SJCRH30 (cell line): ENCODE data around the gene PPM1F. TPM values are rescaled to one million over a fixed set of nuclear protein-coding genes. Genes with fewer than 3 reads are reported as not detected.

Experiments used
- DNase-seq, 2 experiments: peaks; one replicate each; pipeline ENCODE4 v3.0.0-alpha.2; 2015 to 2020
- H3K27ac ChIP-seq: fragments of 250-450 bp; sonication (Bioruptor Pico); 2 replicates; pipeline ENCODE4 v1.5.1; 2020; ENCODE audit warnings: mild to moderate bottlenecking, moderate library complexity
- H3K27me3 ChIP-seq: fragments of 250-450 bp; sonication (Bioruptor Pico); 2 replicates; pipeline ENCODE4 v1.5.1; 2020; ENCODE audit warnings: mild to moderate bottlenecking, moderate library complexity
- H3K36me3 ChIP-seq: fragments of 250-450 bp; sonication (Bioruptor Pico); 2 replicates; pipeline ENCODE4 v1.5.1; 2020; ENCODE audit warnings: mild to moderate bottlenecking, moderate library complexity
- H3K4me1 ChIP-seq: fragments of 250-450 bp; sonication (Bioruptor Pico); 2 replicates; pipeline ENCODE4 v1.5.1; 2020; ENCODE audit warnings: mild to moderate bottlenecking, moderate library complexity
- H3K4me3 ChIP-seq: fragments of 250-450 bp; sonication (Bioruptor Pico); 2 replicates; pipeline ENCODE4 v1.5.1; 2020; ENCODE audit warnings: mild to moderate bottlenecking, moderate library complexity
- H3K9me3 ChIP-seq: fragments of 250-450 bp; sonication (Bioruptor Pico); replicated peaks from 2 replicates; pipeline ENCODE4 v1.5.1; 2020; ENCODE audit warnings: mild to moderate bottlenecking, moderate library complexity
- total RNA-seq: library from RNA; depleted of rRNA; stranded (reverse); fragments of >200 nt; shearing (Covaris generic); gene quantifications from 2 replicates; pipeline ENCODE4 v1.2.3, GENCODE V29; 2014

Gene PPM1F
- total RNA-seq, 1 experiment from 2014 or later, result 49.4 TPM

DNA sequence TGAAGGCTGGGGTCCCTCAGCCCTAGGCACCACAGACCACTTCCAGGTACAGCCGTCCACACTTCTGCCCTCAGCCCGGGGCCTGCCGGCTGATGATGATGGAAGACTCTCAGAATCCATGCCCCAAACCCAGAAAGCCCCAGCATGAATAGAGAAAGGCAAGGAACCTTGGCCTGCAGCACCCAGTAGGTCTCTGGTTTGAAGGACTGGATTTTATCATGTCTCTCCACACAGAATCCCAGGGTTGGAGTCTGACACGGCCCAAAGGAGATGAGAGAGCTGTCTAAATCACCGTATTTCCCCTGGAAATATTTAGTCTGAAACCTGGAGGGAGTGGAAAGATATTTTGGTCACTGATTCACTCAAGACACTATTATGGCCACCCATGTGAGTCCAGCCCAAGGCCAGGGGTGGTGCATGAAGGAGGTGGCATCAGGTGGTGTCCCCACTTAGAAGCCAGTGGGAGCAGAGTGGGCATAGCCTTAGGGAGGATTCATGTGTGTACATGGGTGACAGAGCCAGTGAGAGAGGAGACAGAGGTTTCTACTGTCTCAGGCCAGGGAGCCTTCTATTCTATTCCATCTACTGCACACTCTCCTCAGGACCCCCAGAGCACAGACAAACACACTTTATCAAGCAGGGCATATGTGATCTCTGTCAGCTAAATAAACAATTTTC lies 15.9 kb upstream of the PPM1F start:
- H3K27me3 ChIP-seq, result no peaks in the 10 kb centered on the region
- no peak overlapping the region for H3K4me3 ChIP-seq
- H3K36me3 ChIP-seq, result peaks cover 34% of the 10 kb centered on the region
- DNase-seq, result no peak
- H3K9me3 ChIP-seq, result no peaks in the 10 kb centered on the region
- no peaks in the 10 kb centered on the region for H3K4me1 ChIP-seq
- H3K27ac ChIP-seq, result no peak overlapping the region

DNA sequence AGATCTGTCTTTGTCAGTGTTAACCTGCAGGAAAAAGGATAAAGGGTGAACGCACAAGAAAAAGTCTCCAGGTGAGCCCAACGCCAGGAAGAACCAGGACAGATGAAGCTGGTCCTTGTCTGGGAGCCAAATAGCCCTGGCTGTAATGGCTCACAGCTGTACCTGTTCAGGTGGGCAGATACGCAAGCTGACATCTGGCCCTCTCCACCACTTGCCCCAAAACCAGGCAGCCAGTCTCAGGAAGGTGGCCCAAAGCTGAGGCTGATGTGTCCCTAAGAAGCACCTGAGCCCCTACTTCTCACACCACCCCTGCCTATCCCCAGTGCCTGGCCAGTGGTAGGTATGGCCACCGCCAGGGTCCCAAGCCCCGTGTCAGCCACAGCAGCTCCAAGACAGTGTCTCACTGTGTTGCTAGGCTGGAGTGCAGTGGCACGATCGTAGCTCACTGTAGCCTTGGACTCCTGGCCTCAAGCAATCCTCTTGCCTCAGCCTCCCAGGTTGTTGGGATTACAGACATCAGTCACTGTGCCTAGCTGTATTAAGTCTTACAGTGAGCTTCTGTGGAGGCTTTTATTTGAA lies 15.1 kb upstream of the PPM1F start:
- Histone ChIP-seq H3K9me3 (no peaks in the 10 kb centered on the region), H3K27ac (no peak overlapping the region), H3K36me3 (peaks cover 34% of the 10 kb centered on the region), H3K4me3 (no peak overlapping the region), H3K4me1 (no peaks in the 10 kb centered on the region), H3K27me3 (no peaks in the 10 kb centered on the region)
- no peak for DNase-seq

DNA sequence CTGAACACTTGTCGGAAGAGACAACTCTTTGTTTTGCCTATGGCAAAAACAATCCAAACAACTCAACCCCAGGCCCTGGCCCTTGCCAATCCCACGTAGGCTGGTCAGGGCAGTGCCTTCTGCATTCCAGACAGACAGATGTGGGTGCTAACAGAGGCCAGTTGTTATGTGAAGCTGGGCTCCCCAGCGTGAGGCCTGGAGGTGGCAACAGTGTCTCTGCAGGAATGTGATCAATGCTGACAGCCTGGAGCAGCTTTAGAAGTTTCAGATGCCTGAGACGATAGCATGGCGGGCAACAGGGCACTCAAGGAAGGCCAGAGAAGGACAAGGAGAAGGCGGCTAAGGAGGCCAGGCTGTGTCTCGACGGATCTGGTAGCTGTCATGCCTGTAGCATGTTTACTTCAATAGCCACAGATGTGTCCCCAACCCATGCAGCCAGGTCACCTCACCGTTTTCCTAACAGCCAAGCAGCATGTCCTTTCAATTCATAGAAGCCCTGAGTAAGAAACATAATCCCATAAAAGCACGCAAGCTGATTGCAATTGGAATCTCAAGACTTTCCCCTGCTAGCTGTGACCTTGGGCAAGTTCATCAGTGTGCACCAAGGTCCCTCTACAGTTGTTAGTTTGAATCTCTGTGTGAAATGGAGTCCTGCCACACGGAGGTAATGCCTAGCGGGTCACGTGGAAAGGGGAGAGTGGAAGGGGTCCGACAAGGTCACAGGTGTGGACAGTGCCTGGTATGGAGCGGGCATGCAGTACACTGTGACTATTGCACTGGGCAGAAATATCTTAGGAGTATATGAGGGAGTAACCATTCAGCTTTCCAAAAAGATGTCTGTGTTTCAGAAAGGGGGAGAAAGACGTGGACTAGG lies 14.2 kb upstream of the PPM1F start:
- no peaks in the 10 kb centered on the region for H3K27me3 ChIP-seq
- H3K9me3 ChIP-seq, result no peaks in the 10 kb centered on the region
- no peak overlapping the region for H3K4me3 ChIP-seq
- H3K36me3 ChIP-seq, result peaks cover 36% of the 10 kb centered on the region
- H3K4me1 ChIP-seq, result no peaks in the 10 kb centered on the region
- no peak overlapping the region for H3K27ac ChIP-seq
- no peak for DNase-seq

DNA sequence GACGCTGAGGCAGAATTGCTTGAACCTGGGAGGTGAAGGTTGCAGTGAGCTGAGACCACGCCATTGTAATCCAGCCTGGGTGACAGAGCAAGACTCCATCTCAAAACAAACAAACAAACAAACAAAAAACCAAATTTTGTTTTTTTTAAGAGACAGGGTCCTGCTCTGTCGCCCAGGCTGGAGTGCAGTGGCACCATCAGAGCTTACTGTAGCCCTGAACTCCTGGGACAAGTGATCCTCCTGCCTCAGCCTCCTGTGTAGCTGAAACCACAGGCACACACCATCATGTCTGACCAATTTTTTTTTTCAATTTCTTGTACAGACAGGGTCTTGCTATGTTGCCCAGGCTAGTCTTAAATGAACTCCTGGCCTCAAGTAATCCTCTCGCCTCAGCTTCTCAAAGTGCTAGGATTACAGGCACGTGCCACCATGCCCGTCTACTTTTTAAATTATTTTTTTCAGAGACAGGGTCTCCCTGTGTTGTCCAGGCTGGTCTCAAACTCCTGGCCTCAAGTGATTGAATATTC lies 13.2 kb upstream of the PPM1F start:
- no peaks in the 10 kb centered on the region for H3K27me3 ChIP-seq
- H3K4me1 ChIP-seq, result no peaks in the 10 kb centered on the region
- H3K36me3 ChIP-seq, result peaks cover 31% of the 10 kb centered on the region
- no peak overlapping the region for H3K27ac ChIP-seq
- DNase-seq, result no peak
- no peak overlapping the region for H3K4me3 ChIP-seq
- H3K9me3 ChIP-seq, result no peaks in the 10 kb centered on the region

DNA sequence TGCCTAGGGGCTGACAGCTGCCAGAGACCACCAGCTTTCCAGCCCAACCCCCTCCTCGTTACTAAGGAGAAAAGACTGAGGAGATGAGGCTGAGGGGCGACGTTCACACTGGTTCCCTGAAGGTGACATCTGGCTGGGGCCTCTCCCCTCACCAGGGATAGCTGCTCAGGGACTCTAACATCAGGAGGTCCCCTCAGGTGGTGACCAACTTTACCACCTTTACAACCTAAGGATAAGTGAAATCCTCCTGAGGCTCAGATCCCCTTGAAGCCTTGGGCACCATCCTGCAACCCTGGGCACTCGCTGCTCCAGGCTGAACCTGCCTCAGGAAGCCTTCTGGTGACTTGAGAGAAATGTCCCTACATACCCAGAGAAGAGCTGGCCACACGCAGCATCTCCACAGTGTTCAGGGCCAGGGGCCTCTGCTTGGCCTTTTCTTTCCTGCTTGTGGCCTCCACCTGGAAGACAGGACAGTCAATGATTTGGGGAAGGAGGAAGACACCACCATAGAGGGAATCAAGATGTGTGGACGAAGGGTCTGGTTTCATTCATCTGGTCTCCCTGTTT lies 12.4 kb upstream of the PPM1F start:
- DNase-seq, result no peak
- Histone ChIP-seq H3K9me3 (no peaks in the 10 kb centered on the region), H3K27me3 (no peaks in the 10 kb centered on the region), H3K4me1 (no peaks in the 10 kb centered on the region), H3K27ac (no peak overlapping the region), H3K36me3 (peaks cover 28% of the 10 kb centered on the region), H3K4me3 (no peak overlapping the region)

DNA sequence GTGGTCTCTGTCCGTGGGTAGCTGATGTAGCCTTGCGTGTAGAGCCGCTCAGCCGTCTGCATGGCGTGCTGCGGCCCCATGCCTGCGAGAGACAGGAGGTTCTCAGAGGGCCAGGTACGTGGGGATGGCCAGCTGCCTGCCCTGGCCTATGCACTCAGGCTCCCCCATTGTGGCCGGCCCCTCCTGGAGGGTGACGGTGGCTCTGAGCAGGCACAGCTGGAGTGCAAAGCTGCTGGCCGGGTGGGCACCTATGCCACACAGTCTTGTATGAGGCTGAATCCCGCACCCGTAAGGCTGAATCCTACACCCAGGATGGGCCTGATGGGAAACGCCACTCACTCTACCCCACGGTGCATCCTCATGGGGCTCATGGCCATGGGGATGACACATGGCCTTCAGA lies 11.6 kb upstream of the PPM1F start:
- DNase-seq, result no peak
- Histone ChIP-seq H3K27ac (no peak overlapping the region), H3K36me3 (peaks cover 27% of the 10 kb centered on the region), H3K4me3 (no peak overlapping the region), H3K4me1 (no peaks in the 10 kb centered on the region), H3K27me3 (no peaks in the 10 kb centered on the region), H3K9me3 (no peaks in the 10 kb centered on the region)

DNA sequence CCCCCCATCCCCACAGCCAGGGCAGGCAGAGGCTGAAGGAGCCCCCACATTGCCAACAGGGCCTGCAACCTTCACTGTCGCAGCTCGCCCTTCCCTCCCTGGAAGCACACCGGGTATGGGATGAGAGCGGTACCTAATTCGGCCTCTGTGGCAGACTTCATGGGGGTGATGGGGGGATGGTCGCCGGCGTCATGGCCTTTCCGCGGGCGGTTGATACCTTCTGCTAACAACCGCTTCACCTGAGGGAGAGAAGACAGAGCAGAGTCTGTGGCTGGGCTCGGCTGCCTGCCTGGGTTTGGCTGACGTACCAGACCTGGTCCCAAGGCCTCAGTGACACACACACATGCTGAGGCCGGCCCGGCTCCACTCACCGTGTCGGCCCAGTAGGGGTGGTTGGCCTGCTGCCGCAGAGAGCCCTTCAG lies 11.2 kb upstream of the PPM1F start:
- DNase-seq, result no peak
- Histone ChIP-seq H3K27me3 (no peaks in the 10 kb centered on the region), H3K4me1 (no peaks in the 10 kb centered on the region), H3K27ac (no peak overlapping the region), H3K36me3 (peaks cover 27% of the 10 kb centered on the region), H3K9me3 (no peaks in the 10 kb centered on the region), H3K4me3 (no peak overlapping the region)

DNA sequence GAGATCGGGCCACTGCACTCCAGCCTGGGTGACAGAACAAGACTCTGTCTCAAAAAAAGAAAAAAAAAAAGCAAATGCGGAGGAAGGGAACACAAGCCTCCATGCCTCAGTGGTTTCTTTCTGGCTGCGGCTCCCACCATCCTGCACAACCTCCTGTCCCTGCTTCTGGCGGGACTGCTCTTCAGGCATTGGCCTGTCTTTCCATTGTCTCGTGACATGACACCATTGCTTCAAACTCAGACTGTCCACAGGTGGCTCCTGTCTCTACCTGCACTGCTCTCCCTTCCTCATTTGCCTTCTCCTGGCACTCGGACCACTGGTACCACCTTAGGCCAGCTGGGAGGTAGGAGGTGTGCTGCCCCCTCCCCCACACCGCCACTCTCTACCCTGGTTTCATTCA lies 10.6 kb upstream of the PPM1F start:
- Histone ChIP-seq H3K36me3 (peaks cover 25% of the 10 kb centered on the region), H3K27ac (no peak overlapping the region), H3K9me3 (no peaks in the 10 kb centered on the region), H3K4me1 (no peaks in the 10 kb centered on the region), H3K4me3 (no peak overlapping the region), H3K27me3 (no peaks in the 10 kb centered on the region)
- DNase-seq, result no peak

DNA sequence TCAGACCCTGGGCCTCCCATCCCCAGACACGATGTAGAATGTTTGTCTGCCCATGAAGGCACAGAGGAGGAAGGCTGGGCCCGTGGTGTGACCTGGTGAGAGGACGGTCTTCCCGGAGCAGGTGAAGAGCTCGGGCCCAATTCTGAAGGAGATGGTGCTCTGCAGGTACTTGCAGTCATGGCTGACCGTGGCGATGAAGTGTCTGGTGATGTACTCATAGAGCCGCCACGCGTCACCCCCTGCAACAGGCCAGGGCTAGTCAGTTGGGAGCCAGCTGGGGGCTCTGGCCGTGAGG lies 10.0 kb upstream of the PPM1F start:
- Histone ChIP-seq H3K4me3 (no peak overlapping the region), H3K27ac (no peak overlapping the region), H3K36me3 (peaks cover 20% of the 10 kb centered on the region), H3K27me3 (no peaks in the 10 kb centered on the region), H3K4me1 (no peaks in the 10 kb centered on the region), H3K9me3 (no peaks in the 10 kb centered on the region)
- no peak for DNase-seq

DNA sequence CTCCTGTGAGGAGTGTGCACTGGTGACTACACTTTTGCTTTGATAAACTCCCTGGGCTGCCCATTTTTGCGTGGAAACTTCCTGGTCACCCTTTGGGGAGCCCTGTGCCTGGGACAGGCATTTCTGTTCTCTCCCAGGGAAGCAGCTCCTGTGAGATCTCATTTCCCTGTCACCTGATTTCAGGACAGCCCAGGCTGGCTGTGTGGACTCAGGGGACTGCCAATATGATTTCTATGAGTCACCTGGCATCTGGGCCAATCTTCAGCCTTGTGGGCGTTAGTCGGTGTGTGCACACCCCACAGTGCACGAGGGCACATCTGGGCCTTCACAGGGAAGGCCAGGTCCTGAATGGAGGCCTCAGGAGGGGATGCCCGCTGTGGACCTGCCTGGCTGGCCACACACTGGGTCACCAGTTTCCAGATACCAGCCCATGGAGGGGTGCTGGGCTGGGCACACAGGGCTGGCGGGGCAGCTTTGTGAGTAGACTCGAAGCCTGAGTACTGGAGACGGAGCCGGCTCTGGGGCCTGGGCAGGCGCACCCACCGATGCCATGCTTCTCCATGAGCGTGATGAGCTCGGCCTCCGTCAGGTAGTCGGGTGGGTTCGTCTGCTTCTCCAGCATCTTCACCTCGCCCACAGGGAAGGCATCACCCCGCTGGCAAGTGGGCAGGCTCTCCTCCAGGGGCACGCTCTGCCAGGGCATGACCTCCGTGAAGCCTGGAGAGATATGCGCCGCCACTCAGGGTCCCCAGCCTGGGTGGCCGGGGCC lies 9.4 kb upstream of the PPM1F start:
- DNase-seq, result no peak
- Histone ChIP-seq H3K9me3 (no peaks in the 10 kb centered on the region), H3K36me3 (peaks cover 19% of the 10 kb centered on the region; the same call in 1 of the 2 replicates)

DNA sequence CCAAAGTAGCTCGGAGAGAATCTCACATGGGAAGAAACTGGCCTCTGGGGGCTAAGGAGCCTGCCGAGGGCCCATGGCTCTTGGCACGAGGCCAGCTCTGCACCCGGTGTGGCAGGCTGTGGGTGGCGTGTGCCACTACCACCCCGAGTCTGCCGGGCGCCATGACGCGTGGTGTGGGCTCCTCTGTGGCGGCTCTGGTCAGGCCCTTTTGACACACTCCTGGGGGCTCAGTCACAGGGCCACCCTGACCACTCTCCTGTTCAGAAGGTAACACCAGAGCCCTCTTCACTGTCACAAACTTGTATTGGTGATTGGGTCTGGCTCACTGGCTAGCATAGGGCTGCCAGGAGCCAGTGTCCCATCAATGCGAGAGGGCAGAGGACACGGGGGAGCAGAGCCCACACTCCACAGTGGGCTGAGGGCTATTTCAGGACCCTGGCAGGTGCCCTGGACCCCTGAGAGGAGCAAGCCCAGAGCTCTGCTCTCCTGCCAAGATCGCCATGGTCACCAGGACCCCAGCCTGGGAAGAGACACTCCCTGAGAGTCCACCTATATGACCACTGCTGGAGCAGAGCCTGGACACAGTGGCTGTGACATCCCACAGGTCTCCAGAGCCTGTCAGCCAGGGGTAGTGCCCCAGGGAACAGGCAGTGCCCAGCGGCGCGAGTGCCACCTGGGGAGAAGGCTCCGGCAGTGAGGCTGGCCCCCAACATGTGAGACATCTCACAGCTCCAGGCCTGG lies 8.6 kb upstream of the PPM1F start:
- no peak overlapping the region for H3K27ac ChIP-seq
- no peaks in the 10 kb centered on the region for H3K27me3 ChIP-seq
- peaks cover 17% of the 10 kb centered on the region; the same call in 1 of the 2 replicates for H3K36me3 ChIP-seq
- no peaks in the 10 kb centered on the region for H3K9me3 ChIP-seq
- no peaks in the 10 kb centered on the region for H3K4me1 ChIP-seq
- no peak for DNase-seq
- no peak overlapping the region for H3K4me3 ChIP-seq

More for the DNA sequence above, 9.4 kb upstream of the PPM1F start:
- no peak overlapping the region for H3K27ac ChIP-seq
- no peaks in the 10 kb centered on the region for H3K4me1 ChIP-seq
- no peak overlapping the region for H3K4me3 ChIP-seq
- H3K27me3 ChIP-seq, result no peaks in the 10 kb centered on the region

DNA sequence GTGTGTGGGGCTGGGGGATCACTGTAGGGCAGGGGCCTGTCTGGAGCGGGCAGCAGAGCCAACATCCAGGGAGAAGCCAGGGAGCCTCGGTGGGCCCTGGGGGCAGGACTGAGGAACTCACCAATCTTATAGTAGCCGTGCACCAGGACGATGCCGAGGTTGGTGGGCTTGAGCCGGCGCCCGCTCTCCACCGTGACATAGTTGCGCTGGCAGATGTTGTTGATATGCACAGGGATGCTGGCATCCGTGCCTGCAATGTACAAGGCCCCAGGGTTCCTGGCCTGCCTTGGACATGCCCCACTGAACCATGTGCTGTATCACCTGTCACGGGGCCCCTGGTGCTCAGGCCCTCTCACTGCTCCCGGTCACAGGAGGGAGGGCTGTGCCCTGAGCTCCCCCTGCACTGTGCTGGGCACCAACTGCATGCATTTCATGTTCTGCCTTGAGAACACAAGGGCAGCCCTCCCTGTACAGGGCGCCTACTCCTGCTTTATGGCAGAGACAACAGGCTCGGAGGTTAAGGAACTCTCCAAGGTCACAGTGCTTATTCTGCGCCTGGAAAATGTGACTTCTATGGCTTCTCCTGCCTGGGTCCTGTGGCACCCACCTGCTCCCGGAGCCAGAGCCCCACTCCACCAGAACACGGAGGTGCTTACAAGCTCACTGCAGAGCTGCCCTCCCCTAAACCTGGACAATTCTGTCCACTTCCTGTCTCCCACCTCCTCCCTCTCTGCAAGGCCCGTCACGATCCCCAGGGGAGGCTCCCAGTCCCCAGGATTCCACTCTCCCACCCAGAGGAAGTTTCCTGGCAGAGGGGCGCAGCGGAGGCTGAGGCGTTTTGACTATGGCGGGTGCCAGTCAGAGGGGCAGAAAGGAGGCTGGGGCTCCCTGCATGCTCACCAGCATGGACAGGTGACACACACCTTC lies 7.8 kb upstream of the PPM1F start:
- H3K4me3 ChIP-seq, result no peak overlapping the region
- peaks cover 17% of the 10 kb centered on the region; the same call in 1 of the 2 replicates for H3K36me3 ChIP-seq
- no peak overlapping the region for H3K27ac ChIP-seq
- no peaks in the 10 kb centered on the region for H3K9me3 ChIP-seq
- H3K4me1 ChIP-seq, result no peaks in the 10 kb centered on the region
- no peak for DNase-seq
- H3K27me3 ChIP-seq, result no peaks in the 10 kb centered on the region
